Thymus (tissue), 11 donors: ENCODE results near the gene REM2. TPM values are rescaled to one million over a fixed set of nuclear protein-coding genes. Genes with fewer than 3 reads are reported as not detected.

ENCODE experiments used
- DNase-seq, 9 donors: peaks; one replicate each; pipeline ENCODE4 v3.0.0-alpha.2; 2013; ENCODE audit warnings: low spot score in 9 of 9, low read depth in 6 of 9, missing footprints in 1 of 9
- H3K27ac ChIP-seq, 2 donors: one replicate each; pipeline ENCODE4 v1.5.1; 2013; ENCODE audit warnings: control low read depth in 1 of 2, low read depth in 1 of 2, low read length in 1 of 2, mild to moderate bottlenecking in 1 of 2, moderate library complexity in 1 of 2
- H3K27me3 ChIP-seq, 2 donors: one replicate each; pipeline ENCODE4 v1.5.1; 2013; ENCODE audit warnings: low read length in 1 of 2; ENCODE audit not compliant: control insufficient read depth in 2 of 2, insufficient read depth in 1 of 2
- H3K36me3 ChIP-seq, 2 donors: one replicate each; pipeline ENCODE4 v1.5.1; 2013; ENCODE audit warnings: low read length in 1 of 2, mild to moderate bottlenecking in 1 of 2, moderate library complexity in 1 of 2; ENCODE audit not compliant: control insufficient read depth in 2 of 2, insufficient read depth in 2 of 2
- H3K4me1 ChIP-seq, 2 donors: one replicate each; pipeline ENCODE4 v1.5.1; 2013; ENCODE audit warnings: low read length in 2 of 2; ENCODE audit not compliant: control insufficient read depth in 2 of 2, insufficient read depth in 2 of 2
- H3K4me3 ChIP-seq, 2 donors: one replicate each; pipeline ENCODE4 v1.5.1; 2013; ENCODE audit warnings: low read length in 2 of 2, control low read depth in 1 of 2, mild to moderate bottlenecking in 1 of 2
- H3K9me3 ChIP-seq, 2 donors: one replicate each; pipeline ENCODE4 v1.5.1; 2013; ENCODE audit warnings: low read length in 1 of 2, mild to moderate bottlenecking in 1 of 2; ENCODE audit not compliant: control insufficient read depth in 2 of 2, insufficient read depth in 1 of 2
- WGBS: extraction: QIAGEN DNeasy Blood & Tissue Kit; methylation state at CpG from one replicate; pipeline ENCODE4 v1.1.7; 2013; 5-methylcytosine and 5-hydroxymethylcytosine counted together
- polyA plus RNA-seq: library from polyadenylated mRNA; stranded (reverse); fragments of 200-250 nt; gene quantifications from one replicate; pipeline ENCODE4 v1.2.3, GENCODE V29; 2013
- total RNA-seq: library from RNA; stranded (reverse); fragments of 120-200 nt; gene quantifications from one replicate; pipeline ENCODE4 v1.2.4, GENCODE V29; 2013
- donor health status: healthy.

The REM2 gene
- total and polyA plus RNA-seq, 2 donors, result 0.47 to 3.2 TPM

- no peak overlapping the region for H3K27ac ChIP-seq
- H3K4me3 ChIP-seq, result no peak overlapping the region
- 94% methylated on average over 8 of the region's 8 CpGs for WGBS
- H3K36me3 ChIP-seq, result peaks cover 11 to 27% of the 10 kb centered on the region in 2 donors
- H3K4me1 ChIP-seq, result peaks cover 13 to 19% of the 10 kb centered on the region in 2 donors
- H3K9me3 ChIP-seq, result no peaks in the 10 kb centered on the region
- DNase-seq, result no peak
- no peaks in the 10 kb centered on the region for H3K27me3 ChIP-seq
Observed at GRCh38 chr14:22915886-22916521, 33.0 kb downstream of the REM2 start.

- no peaks in the 10 kb centered on the region for H3K9me3 ChIP-seq
- H3K36me3 ChIP-seq, result peaks cover 23 to 42% of the 10 kb centered on the region in 2 donors
- peak within 1 kb of the TSS; percentile 98 for H3K27ac ChIP-seq
- peak; percentile 99 to 100 (median 100) for DNase-seq
- under 1% methylated on average over 46 of the region's 46 CpGs for WGBS
- H3K27me3 ChIP-seq, result no peaks in the 10 kb centered on the region
- H3K4me3 ChIP-seq, result peak within 1 kb of the TSS; percentile 74 to 89
- peaks cover 13 to 19% of the 10 kb centered on the region in 2 donors for H3K4me1 ChIP-seq
Observed at GRCh38 chr14:22918804-22919600, 36.0 kb downstream of the REM2 start, which contains the start of gene RBM23. RBM23 (minus strand) TSS chr14:22919149.

- Histone ChIP-seq H3K9me3 (no peaks in the 10 kb centered on the region), H3K4me1 (peaks cover 13 to 19% of the 10 kb centered on the region in 2 donors), H3K27ac (peak overlapping the region; percentile 88 to 92), H3K4me3 (peak overlapping the region; percentile 43 to 74), H3K36me3 (peaks cover 28 to 44% of the 10 kb centered on the region in 2 donors), H3K27me3 (no peaks in the 10 kb centered on the region)
- WGBS, result 12% methylated on average over 10 of the region's 10 CpGs
- DNase-seq, result no peak
Observed at GRCh38 chr14:22919601-22919921, 36.5 kb downstream of the REM2 start.

GRCh38 chr14:22920697-22921096 lies 37.7 kb downstream of the REM2 start:
- Histone ChIP-seq H3K27ac (no peak overlapping the region), H3K36me3 (peaks cover 30 to 47% of the 10 kb centered on the region in 2 donors), H3K27me3 (no peaks in the 10 kb centered on the region), H3K9me3 (no peaks in the 10 kb centered on the region), H3K4me1 (peaks cover 13 to 19% of the 10 kb centered on the region in 2 donors), H3K4me3 (no peak overlapping the region)
- DNase-seq, result no peak
- WGBS, result 98% methylated on average over 6 of the region's 6 CpGs

- Histone ChIP-seq H3K4me1 (peaks cover 13 to 20% of the 10 kb centered on the region in 2 donors), H3K9me3 (no peaks in the 10 kb centered on the region), H3K27ac (no peak overlapping the region), H3K36me3 (peaks cover 27 to 63% of the 10 kb centered on the region in 2 donors), H3K27me3 (no peaks in the 10 kb centered on the region), H3K4me3 (no peak overlapping the region)
- over 99% methylated on average over 2 of the region's 2 CpGs for WGBS
- no peak for DNase-seq
Observed at GRCh38 chr14:22922294-22922693, 39.3 kb downstream of the REM2 start.

- H3K9me3 ChIP-seq, result no peaks in the 10 kb centered on the region
- H3K27ac ChIP-seq, result no peak overlapping the region
- over 99% methylated on average over 5 of the region's 5 CpGs for WGBS
- DNase-seq, result no peak
- peaks cover 14 to 22% of the 10 kb centered on the region in 2 donors for H3K4me1 ChIP-seq
- peaks cover 27 to 65% of the 10 kb centered on the region in 2 donors for H3K36me3 ChIP-seq
- no peaks in the 10 kb centered on the region for H3K27me3 ChIP-seq
- no peak overlapping the region for H3K4me3 ChIP-seq
Observed at GRCh38 chr14:22923746-22924145, 40.7 kb downstream of the REM2 start.

- H3K27me3 ChIP-seq, result no peaks in the 10 kb centered on the region
- H3K27ac ChIP-seq, result no peak overlapping the region
- no peak for DNase-seq
- no peak overlapping the region for H3K4me3 ChIP-seq
- 97% methylated on average over 8 of the region's 8 CpGs for WGBS
- H3K36me3 ChIP-seq, result peaks cover 25 to 60% of the 10 kb centered on the region in 2 donors
- H3K4me1 ChIP-seq, result peaks cover 11 to 20% of the 10 kb centered on the region in 2 donors
- no peaks in the 10 kb centered on the region for H3K9me3 ChIP-seq
Observed at GRCh38 chr14:22925513-22925912, 42.5 kb downstream of the REM2 start.

GRCh38 chr14:22926316-22926715 lies 43.3 kb downstream of the REM2 start:
- peaks cover 12 to 24% of the 10 kb centered on the region in 2 donors for H3K4me1 ChIP-seq
- no peaks in the 10 kb centered on the region for H3K27me3 ChIP-seq
- WGBS, result 98% methylated on average over 4 of the region's 4 CpGs
- peaks cover 21 to 52% of the 10 kb centered on the region in 2 donors for H3K36me3 ChIP-seq
- H3K4me3 ChIP-seq, result no peak overlapping the region
- H3K27ac ChIP-seq, result no peak overlapping the region
- no peaks in the 10 kb centered on the region for H3K9me3 ChIP-seq
- no peak for DNase-seq
